GM06990 (cell line): ENCODE data around the gene HSF4.
A peak's percentile ranks its signal among the peaks of the same experiment; 100 is the strongest.

Experiments
- DNase-seq: peaks from one replicate; pipeline ENCODE4 v3.0.0-alpha.2; 2011; ENCODE audit not compliant: insufficient read length; ENCODE audit errors: extremely low read depth
- H3K27me3 ChIP-seq: replicated peaks from 2 replicates; pipeline ENCODE4 v1.6.0; 2011; ENCODE audit warnings: low read length; ENCODE audit not compliant: control insufficient read depth, insufficient read depth
- H3K36me3 ChIP-seq: 2 replicates; pipeline ENCODE4 v1.5.1; 2011; ENCODE audit warnings: low read length; ENCODE audit not compliant: control insufficient read depth, insufficient read depth
- H3K4me3 ChIP-seq: replicated peaks from 2 replicates; pipeline ENCODE4 v1.5.1; 2011; ENCODE audit warnings: low read depth, mild to moderate bottlenecking, control low read depth, low read length
- CTCF ChIP-seq: IDR thresholded peaks from 2 replicates; pipeline ENCODE4 v1.5.1; 2011; ENCODE audit warnings: low read length, control low read depth, mild to moderate bottlenecking, inconsistent platforms; ENCODE audit not compliant: insufficient read depth, poor library complexity, severe bottlenecking

Gene HSF4

GRCh38 chr16:67157106-67157748 is 7.3 kb upstream of the HSF4 start:
- no peaks in the 10 kb centered on the region for H3K27me3 ChIP-seq
- peaks cover 2% of the 10 kb centered on the region for H3K36me3 ChIP-seq
- TF ChIP-seq CTCF, result no peak
- DNase-seq, result no peak
- no peak overlapping the region for H3K4me3 ChIP-seq

- no peak for TF ChIP-seq CTCF
- Histone ChIP-seq H3K36me3 (peaks cover 2% of the 10 kb centered on the region), H3K4me3 (peak overlapping the region; percentile 98), H3K27me3 (no peaks in the 10 kb centered on the region; the same call in 1 of the 2 replicates)
- DNase-seq, result no peak
These were observed 6.5 kb upstream of the HSF4 start for GRCh38 chr16:67157892-67158635.

- peaks cover 2% of the 10 kb centered on the region for H3K36me3 ChIP-seq
- no peak for TF ChIP-seq CTCF
- H3K4me3 ChIP-seq, result peak overlapping the region; percentile 98
- DNase-seq, result peak; percentile 88
- H3K27me3 ChIP-seq, result no peaks in the 10 kb centered on the region; the same call in 1 of the 2 replicates
These were observed 5.6 kb upstream of the HSF4 start for GRCh38 chr16:67158637-67159600.

- DNase-seq, result no peak
- TF ChIP-seq CTCF, result no peak
- no peaks in the 10 kb centered on the region; the same call in 1 of the 2 replicates for H3K27me3 ChIP-seq
- no peak overlapping the region for H3K4me3 ChIP-seq
- H3K36me3 ChIP-seq, result peaks cover 2% of the 10 kb centered on the region
These were observed 2.9 kb upstream of the HSF4 start for GRCh38 chr16:67161595-67162058.

GRCh38 chr16:67162506-67163163 is 1.9 kb upstream of the HSF4 start:
- Histone ChIP-seq H3K27me3 (no peaks in the 10 kb centered on the region; the same call in 1 of the 2 replicates), H3K4me3 (peak overlapping the region; percentile 22), H3K36me3 (no peaks in the 10 kb centered on the region; the same call in 1 of the 2 replicates)
- DNase-seq, result no peak
- TF ChIP-seq CTCF, result no peak
